Measurements from ENCODE around the gene CTNNA3.

The CTNNA3 gene

GRCh38 chr10:66717231-66717981, 978.6 kb downstream of the CTNNA3 start:
- Histone ChIP-seq H3K4me2 (ENCODE audit: low read depth, low read length, poor library complexity, severe bottlenecking) (no peak overlapping the region), H3K4me3 (ENCODE audit: insufficient read depth, low read length, poor library complexity, severe bottlenecking) (no peak overlapping the region), H4K20me1 (ENCODE audit: low read depth, low read length) (no peaks in the 10 kb centered on the region), H3K9me3 (ENCODE audit: insufficient read depth, low read length) (no peaks in the 10 kb centered on the region), H3K9me2 (replicated peaks; ENCODE audit: insufficient read depth, low read length) (no peaks in the 10 kb centered on the region), H3K27me3 (ENCODE audit: low read length) (no peaks in the 10 kb centered on the region), H3K27ac (ENCODE audit: low read depth, low read length) (no peak overlapping the region), H3K36me3 (ENCODE audit: low read length) (no peaks in the 10 kb centered on the region), H3K79me2 (ENCODE audit: insufficient read depth, low read length) (no peaks in the 10 kb centered on the region), H3F3A (ENCODE audit: insufficient read depth) (no peaks in the 10 kb centered on the region), H3K9ac (ENCODE audit: low read length) (no peak overlapping the region), H2AFZ (ENCODE audit: low read depth, low read length, severe bottlenecking) (no peak overlapping the region)
- TF ChIP-seq CTCF (IDR thresholded peaks at IDR 0.05; ENCODE audit: insufficient read depth, low read length, poor library complexity, severe bottlenecking) (no peak), EZH2phosphoT487 (conservative IDR thresholded peaks at IDR 0.05; ENCODE audit: low read length) (no peak)

- Histone ChIP-seq H3K9me2 (replicated peaks; ENCODE audit: insufficient read depth, low read length) (no peaks in the 10 kb centered on the region), H3K4me2 (ENCODE audit: low read depth, low read length, poor library complexity, severe bottlenecking) (no peak overlapping the region), H3K36me3 (ENCODE audit: low read length) (no peaks in the 10 kb centered on the region), H3F3A (ENCODE audit: insufficient read depth) (no peaks in the 10 kb centered on the region), H3K27ac (ENCODE audit: low read depth, low read length) (no peak overlapping the region), H3K79me2 (ENCODE audit: insufficient read depth, low read length) (no peaks in the 10 kb centered on the region), H4K20me1 (ENCODE audit: low read depth, low read length) (no peaks in the 10 kb centered on the region), H3K9ac (ENCODE audit: low read length) (no peak overlapping the region), H3K9me3 (ENCODE audit: insufficient read depth, low read length) (no peaks in the 10 kb centered on the region), H3K27me3 (ENCODE audit: low read length) (no peaks in the 10 kb centered on the region), H2AFZ (ENCODE audit: low read depth, low read length, severe bottlenecking) (no peak overlapping the region), H3K4me3 (ENCODE audit: insufficient read depth, low read length, poor library complexity, severe bottlenecking) (no peak overlapping the region)
- TF ChIP-seq EZH2phosphoT487 (conservative IDR thresholded peaks at IDR 0.05; ENCODE audit: low read length), result no peak
- no peak for TF ChIP-seq CTCF (IDR thresholded peaks at IDR 0.05; ENCODE audit: insufficient read depth, low read length, poor library complexity, severe bottlenecking)
Observed at GRCh38 chr10:66714741-66715140, 981.3 kb downstream of the CTNNA3 start.

GRCh38 chr10:66713387-66713786, 982.6 kb downstream of the CTNNA3 start:
- Histone ChIP-seq H3K9me3 (ENCODE audit: insufficient read depth, low read length) (no peaks in the 10 kb centered on the region), H3K9ac (ENCODE audit: low read length) (no peak overlapping the region), H4K20me1 (ENCODE audit: low read depth, low read length) (no peaks in the 10 kb centered on the region), H2AFZ (ENCODE audit: low read depth, low read length, severe bottlenecking) (no peak overlapping the region), H3K79me2 (ENCODE audit: insufficient read depth, low read length) (no peaks in the 10 kb centered on the region), H3K9me2 (replicated peaks; ENCODE audit: insufficient read depth, low read length) (no peaks in the 10 kb centered on the region), H3K27ac (ENCODE audit: low read depth, low read length) (no peak overlapping the region), H3F3A (ENCODE audit: insufficient read depth) (no peaks in the 10 kb centered on the region), H3K36me3 (ENCODE audit: low read length) (no peaks in the 10 kb centered on the region), H3K27me3 (ENCODE audit: low read length) (no peaks in the 10 kb centered on the region), H3K4me3 (ENCODE audit: insufficient read depth, low read length, poor library complexity, severe bottlenecking) (no peak overlapping the region), H3K4me2 (ENCODE audit: low read depth, low read length, poor library complexity, severe bottlenecking) (no peak overlapping the region)
- TF ChIP-seq EZH2phosphoT487 (conservative IDR thresholded peaks at IDR 0.05; ENCODE audit: low read length), result no peak
- no peak for TF ChIP-seq CTCF (IDR thresholded peaks at IDR 0.05; ENCODE audit: insufficient read depth, low read length, poor library complexity, severe bottlenecking)
